GM21423 (cell line): Measurements from ENCODE around the gene CDK9.
"Not testable (repeated sequence)": the region's sequence is repeated elsewhere in the genome, so short reads cannot be mapped to it uniquely, and the experiment has no call there.

Source experiments
- ATAC-seq: cut with Tn5 transposase; IDR thresholded peaks from one replicate; pipeline ENCODE4 v1.9.1; 2021; ENCODE audit warnings: mild to moderate bottlenecking, moderate library complexity; ENCODE audit not compliant: unreplicated experiment

CDK9 gene

GRCh38 chr9:127817881-127818434 is 32.1 kb downstream of the CDK9 start:
- no peak for ATAC-seq

- no peak for ATAC-seq
These were observed 32.7 kb downstream of the CDK9 start for GRCh38 chr9:127818574-127818973.

- no peak for ATAC-seq
These were observed 36.3 kb downstream of the CDK9 start for GRCh38 chr9:127822108-127822507.

- ATAC-seq, result no peak
These were observed 39.7 kb downstream of the CDK9 start for GRCh38 chr9:127825319-127826051.

GRCh38 chr9:127826253-127826913 is 40.5 kb downstream of the CDK9 start:
- ATAC-seq, result no peak

- no peak for ATAC-seq
These were observed 42.6 kb downstream of the CDK9 start for GRCh38 chr9:127828262-127829031.

GRCh38 chr9:127829205-127829906 is 43.5 kb downstream of the CDK9 start:
- no peak for ATAC-seq

- ATAC-seq, result no peak
These were observed 46.4 kb downstream of the CDK9 start for GRCh38 chr9:127832248-127832647.

- ATAC-seq, result no peak
These were observed 47.7 kb downstream of the CDK9 start for GRCh38 chr9:127833555-127833954.

GRCh38 chr9:127835991-127836516 is 50.2 kb downstream of the CDK9 start:
- ATAC-seq, result no peak

- ATAC-seq, result not testable (repeated sequence)
These were observed 50.7 kb downstream of the CDK9 start for GRCh38 chr9:127836561-127836960.

GRCh38 chr9:127837346-127837745 is 51.5 kb downstream of the CDK9 start:
- no peak for ATAC-seq

GRCh38 chr9:127838375-127839078 is 52.7 kb downstream of the CDK9 start:
- ATAC-seq, result no peak
